GM19043 (cell line): ENCODE measurements around the gene DELE1.

Source experiments
- ATAC-seq: cut with Tn5 transposase; IDR thresholded peaks from one replicate; pipeline ENCODE4 v1.9.1; 2021; ENCODE audit warnings: low read depth; ENCODE audit not compliant: unreplicated experiment

The DELE1 gene

DNA sequence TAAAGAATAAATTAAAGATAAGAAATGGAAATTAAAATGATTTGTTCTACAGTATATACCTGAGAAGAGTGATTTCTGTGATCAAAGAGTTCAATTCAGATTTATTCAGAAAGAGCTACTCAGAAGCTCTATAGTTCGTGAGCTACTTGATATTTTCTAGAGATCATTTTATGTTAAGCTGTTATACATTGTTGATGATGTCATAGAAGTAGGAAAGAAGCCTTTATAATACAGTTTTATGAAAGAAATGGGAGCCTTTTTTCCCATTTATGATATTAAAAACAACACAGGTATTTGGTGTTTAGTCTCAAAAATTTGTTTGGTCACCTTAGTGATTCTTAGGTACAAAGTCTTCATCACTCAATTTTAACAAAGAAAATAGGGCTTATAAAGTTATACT, 66.0 kb downstream of the DELE1 start:
- no peak for ATAC-seq
